H1 (cell line): ENCODE results near the gene SPACA5B. TPM values are rescaled to one million over a fixed set of nuclear protein-coding genes. Genes with fewer than 3 reads are reported as not detected.

Experiments used
- CTCF ChIA-PET: fragments of 300-600 bp; sonication (Branson Sonifier 250); formaldehyde crosslinking; loops from one replicate; lab custom pipeline; 2021; ENCODE audit not compliant: partially characterized antibody; lab: Charles Lee
- POLR2A ChIA-PET: fragments of 300-600 bp; sonication (Branson Sonifier 250); formaldehyde crosslinking; loops from one replicate; lab custom pipeline; 2021; ENCODE audit warnings: inconsistent platforms; ENCODE audit not compliant: partially characterized antibody; lab: Charles Lee
- DNase-seq, 2 experiments: peaks; one replicate each; pipeline versions ENCODE4 v3.0.0 to v3.0.0-alpha.2; 2010 to 2022; ENCODE audit warnings: low spot score in 2 of 2, low read depth in 1 of 2, mixed read lengths in 1 of 2
- FAIRE-seq: peaks from 2 replicates; lab custom pipeline; 2011; peaks lifted over from hg19 to GRCh38; lab: Jason Lieb, UNC
- H2AFZ ChIP-seq: 2 replicates; pipeline ENCODE4 v1.8.1; 2012; ENCODE audit warnings: low read length, inconsistent platforms
- H2AK5ac ChIP-seq: 2 replicates; pipeline ENCODE4 v1.6.1; 2013; ENCODE audit warnings: low read depth, low read length
- H2BK120ac ChIP-seq: replicated peaks from 2 replicates; pipeline ENCODE3; 2013; ENCODE audit warnings: low read depth, low read length, inconsistent platforms
- H2BK12ac ChIP-seq: 2 replicates; pipeline ENCODE4 v1.6.1; 2013; ENCODE audit warnings: low read depth, low read length
- H2BK15ac ChIP-seq: 2 replicates; pipeline ENCODE4 v1.6.1; 2013; ENCODE audit warnings: low read length
- H2BK20ac ChIP-seq: 2 replicates; pipeline ENCODE4 v1.6.1; 2013; ENCODE audit warnings: low read length
- H2BK5ac ChIP-seq: 2 replicates; pipeline ENCODE4 v1.6.1; 2013; ENCODE audit warnings: low read depth, low read length
- H3K14ac ChIP-seq: 2 replicates; pipeline ENCODE4 v1.6.1; 2013; ENCODE audit warnings: inconsistent platforms; ENCODE audit not compliant: insufficient read length
- H3K18ac ChIP-seq: 2 replicates; pipeline ENCODE4 v1.6.1; 2013; ENCODE audit warnings: low read length; ENCODE audit errors: extremely low read depth
- H3K23ac ChIP-seq: 2 replicates; pipeline ENCODE4 v1.6.1; 2013; ENCODE audit warnings: inconsistent platforms; ENCODE audit not compliant: insufficient read length
- H3K23me2 ChIP-seq: 2 replicates; pipeline ENCODE4 v1.6.1; 2013; ENCODE audit warnings: low read depth, low read length
- H3K27ac ChIP-seq: 2 replicates; pipeline ENCODE4 v1.6.1; 2011; ENCODE audit warnings: low read depth, low read length, inconsistent platforms
- H3K27me3 ChIP-seq, 4 experiments: replicated peaks in 1 of 4; 1 replicate in 1 of 4; 2 replicates in 3 of 4; pipeline versions ENCODE4 v1.6.1 to v1.8.1; 2011 to 2013; ENCODE audit warnings: low read length in 3 of 4, mild to moderate bottlenecking in 3 of 4, inconsistent platforms in 2 of 4, mixed read lengths in 2 of 4, moderate library complexity in 1 of 4; ENCODE audit not compliant: control insufficient read depth in 3 of 4, insufficient read depth in 3 of 4; ENCODE audit errors: extremely low read depth in 1 of 4
- H3K36me3 ChIP-seq, 4 experiments: 2 replicates each; pipeline versions ENCODE4 v1.6.1 to v1.8.1; 2011 to 2013; ENCODE audit warnings: mild to moderate bottlenecking in 4 of 4, low read length in 3 of 4, moderate library complexity in 2 of 4, control low read depth in 1 of 4, inconsistent platforms in 1 of 4; ENCODE audit not compliant: insufficient read depth in 4 of 4, control insufficient read depth in 2 of 4
- H3K4ac ChIP-seq: replicated peaks from 2 replicates; pipeline ENCODE3; 2013; ENCODE audit warnings: low read length, low read depth, mixed read lengths, inconsistent platforms; ENCODE audit not compliant: insufficient read length
- H3K4me1 ChIP-seq, 4 experiments: replicated peaks in 1 of 4; 1 replicate in 1 of 4; 2 replicates in 3 of 4; pipeline versions ENCODE4 v1.6.1 to v1.8.1; 2011 to 2013; ENCODE audit warnings: low read length in 3 of 4, inconsistent platforms in 2 of 4, mixed read lengths in 1 of 4; ENCODE audit not compliant: insufficient read depth in 4 of 4, control insufficient read depth in 3 of 4
- H3K4me2 ChIP-seq, 2 experiments: 2 replicates each; pipeline versions ENCODE4 v1.6.1 to v1.8.1; 2011 to 2013; ENCODE audit warnings: low read depth in 2 of 2, low read length in 2 of 2, control low read depth in 1 of 2, inconsistent platforms in 1 of 2, mild to moderate bottlenecking in 1 of 2; ENCODE audit not compliant: insufficient read depth in 1 of 2
- H3K4me3 ChIP-seq, 4 experiments: fragments of 200-600, 300-600 bp in 1 of 4; sonication (generic), shearing (Covaris generic), sonication (Bioruptor Twin) in 1 of 4; 2 replicates each; pipeline versions ENCODE4 v1.5.1 to v1.8.1; 2011 to 2016; ENCODE audit warnings: low read length in 4 of 4, low read depth in 3 of 4, control low read depth in 2 of 4, inconsistent platforms in 2 of 4, mild to moderate bottlenecking in 2 of 4, mixed read lengths in 1 of 4, moderate library complexity in 1 of 4; ENCODE audit not compliant: insufficient read depth in 2 of 4; ENCODE audit errors: extremely low read depth in 1 of 4
- H3K56ac ChIP-seq: replicated peaks from 2 replicates; pipeline ENCODE3; 2013; ENCODE audit warnings: low read depth, mild to moderate bottlenecking, mixed read lengths, low read length, inconsistent platforms; ENCODE audit not compliant: insufficient read length
- H3K79me1 ChIP-seq: 2 replicates; pipeline ENCODE4 v1.6.1; 2013; ENCODE audit warnings: low read depth, low read length, control low read depth
- H3K79me2 ChIP-seq, 2 experiments: 2 replicates each; pipeline versions ENCODE4 v1.6.1 to v1.8.1; 2012 to 2013; ENCODE audit warnings: low read length in 2 of 2, mild to moderate bottlenecking in 2 of 2, inconsistent platforms in 1 of 2; ENCODE audit not compliant: insufficient read depth in 2 of 2, control insufficient read depth in 1 of 2
- H3K9ac ChIP-seq, 4 experiments: replicated peaks in 1 of 4; 1 replicate in 1 of 4; 2 replicates in 3 of 4; pipeline versions ENCODE4 v1.6.1 to v1.8.1; 2011 to 2013; ENCODE audit warnings: low read depth in 3 of 4, low read length in 3 of 4, control low read depth in 2 of 4, mild to moderate bottlenecking in 2 of 4, moderate library complexity in 2 of 4, inconsistent platforms in 1 of 4; ENCODE audit errors: extremely low read depth in 1 of 4
- H3K9me3 ChIP-seq, 2 experiments: 2 replicates each; pipeline versions ENCODE4 v1.6.1 to v1.8.1; 2012 to 2013; ENCODE audit warnings: mild to moderate bottlenecking in 2 of 2, moderate library complexity in 2 of 2, control low read depth in 1 of 2, inconsistent platforms in 1 of 2, low read depth in 1 of 2, low read length in 1 of 2, mixed read lengths in 1 of 2; ENCODE audit not compliant: insufficient read depth in 2 of 2
- H4K20me1 ChIP-seq, 2 experiments: replicated peaks in 1 of 2; 2 replicates each; pipeline versions ENCODE3 to v1.8.1; 2011 to 2013; ENCODE audit warnings: inconsistent platforms in 2 of 2, low read length in 2 of 2, mild to moderate bottlenecking in 1 of 2; ENCODE audit not compliant: insufficient read depth in 2 of 2, control insufficient read depth in 1 of 2
- H4K5ac ChIP-seq: 2 replicates; pipeline ENCODE4 v1.6.1; 2013; ENCODE audit warnings: low read length, low read depth, mixed read lengths, inconsistent platforms; ENCODE audit not compliant: insufficient read length
- H4K8ac ChIP-seq: 2 replicates; pipeline ENCODE4 v1.8.0; 2013; ENCODE audit warnings: mild to moderate bottlenecking, moderate library complexity, low read length, inconsistent platforms; ENCODE audit not compliant: insufficient read depth; ENCODE audit errors: extremely low read depth
- H4K91ac ChIP-seq: replicated peaks from 2 replicates; pipeline ENCODE3; 2013; ENCODE audit warnings: low read length, mixed read lengths, inconsistent platforms; ENCODE audit not compliant: insufficient read length
- BACH1 ChIP-seq: IDR thresholded peaks from 2 replicates; pipeline ENCODE4 v1.6.1; 2012; ENCODE audit warnings: low read length, improper control_type of control experiment
- CBX8 ChIP-seq: fragments of 300-800, 300-1000 bp; sonication (generic); IDR thresholded peaks from 2 replicates; pipeline ENCODE4 v1.7.1; 2016; ENCODE audit warnings: low read depth, low read length, borderline replicate concordance
- CEBPB ChIP-seq: IDR thresholded peaks from 2 replicates; pipeline ENCODE4 v1.6.1; 2012; ENCODE audit warnings: low read depth, low read length
- CHD1 ChIP-seq: IDR thresholded peaks from 2 replicates; pipeline ENCODE4 v1.6.1; 2012; ENCODE audit warnings: low read depth, low read length, improper control_type of control experiment
- CTBP2 ChIP-seq: IDR thresholded peaks from 2 replicates; pipeline ENCODE4 v1.7.0; 2011; ENCODE audit warnings: borderline replicate concordance, mild to moderate bottlenecking, moderate library complexity, mixed read lengths, low read length; ENCODE audit not compliant: insufficient read depth, insufficient read length
- GABPA ChIP-seq: IDR thresholded peaks from 2 replicates; pipeline ENCODE4 v1.6.1; 2011; ENCODE audit warnings: mild to moderate bottlenecking, low read length, moderate library complexity, borderline replicate concordance; ENCODE audit not compliant: insufficient read depth
- GTF2F1 ChIP-seq: IDR thresholded peaks from 2 replicates; pipeline ENCODE4 v1.6.1; 2012; ENCODE audit warnings: low read depth, low read length, improper control_type of control experiment, borderline replicate concordance
- PHF8 ChIP-seq: fragments of 200-600 bp; sonication (generic); conservative IDR thresholded peaks from 2 replicates; pipeline ENCODE4 v1.7.1; 2012; ENCODE audit warnings: low read depth, mild to moderate bottlenecking, inconsistent platforms, low read length, moderate library complexity
- RFX5 ChIP-seq: IDR thresholded peaks from 2 replicates; pipeline ENCODE4 v1.6.1; 2011; ENCODE audit warnings: low read depth, low read length, improper control_type of control experiment, borderline replicate concordance
- SIN3A ChIP-seq, 2 experiments: IDR thresholded peaks in 1 of 2; conservative IDR thresholded peaks in 1 of 2; 2 replicates each; pipeline ENCODE4 v1.6.1; 2011 to 2012; ENCODE audit warnings: low read length in 2 of 2, improper control_type of control experiment in 1 of 2, low read depth in 1 of 2, mild to moderate bottlenecking in 1 of 2
- SRF ChIP-seq: IDR thresholded peaks from 2 replicates; pipeline ENCODE4 v1.6.1; 2011; ENCODE audit warnings: mild to moderate bottlenecking, low read depth, low read length, moderate library complexity
- SUZ12 ChIP-seq: fragments of 200-600 bp; sonication (generic); IDR thresholded peaks from 2 replicates; pipeline ENCODE4 v1.6.1; 2012; ENCODE audit warnings: mild to moderate bottlenecking, inconsistent platforms, low read length, moderate library complexity, mixed read lengths
- TAF1 ChIP-seq: IDR thresholded peaks from 2 replicates; pipeline ENCODE4 v1.6.1; 2011; ENCODE audit warnings: mild to moderate bottlenecking, low read depth, low read length
- TCF12 ChIP-seq: IDR thresholded peaks from 2 replicates; pipeline ENCODE4 v1.6.1; 2011; ENCODE audit warnings: low read depth, mild to moderate bottlenecking, low read length
- WGBS, 2 experiments: shearing (Covaris generic) in 1 of 2; methylation state at CpG; one replicate each; pipeline versions ENCODE4 v1.1.6 to v1.1.7; 2013 to 2015; ENCODE audit warnings: low lambda C conversion rate in 2 of 2, mixed read lengths in 2 of 2, inconsistent platforms in 1 of 2, low coverage in 1 of 2, missing lambda C conversion rate in 1 of 2; ENCODE audit not compliant: insufficient replicate concordance in 2 of 2, insufficient coverage in 1 of 2, insufficient read length in 1 of 2; ENCODE audit errors: extremely low coverage in 1 of 2, missing lambda C conversion rate in 1 of 2; 5-methylcytosine and 5-hydroxymethylcytosine counted together
- polyA plus RNA-seq, 7 experiments: library from polyadenylated mRNA; depleted of rRNA in 3 of 7; stranded (reverse) in 5 of 7; unstranded in 2 of 7; fragments of >200 nt in 5 of 7; fragments of 200-250 nt in 2 of 7; gene quantifications; 1 replicate in 5 of 7; 2 replicates in 1 of 7; 4 replicates in 1 of 7; pipeline versions ENCODE4 v1.2.1 to v1.2.3, GENCODE V29; 2011 to 2013; ENCODE audit warnings: missing spikeins in 2 of 7, mixed read lengths in 2 of 7
- total RNA-seq: library from RNA; stranded (reverse); fragmentation: NEBNext Ultra II Directional; extraction: Animal tissue kit (Norgen Biotek cat#: 25700); gene quantifications from 2 replicates; pipeline ENCODE4 v1.2.1, GENCODE V29; 2021
- TF ChIP-seq, protein P1 (sequence below): IDR thresholded peaks from 2 replicates; pipeline ENCODE4 v1.6.1; 2011; ENCODE audit warnings: low read depth, mild to moderate bottlenecking, low read length; ENCODE audit not compliant: insufficient read depth

Gene SPACA5B
- total and polyA plus RNA-seq, 2 of the 8 experiments (the other 6 are each of a cell fraction or from before 2014, with no cell fraction given): not detected

DNA sequence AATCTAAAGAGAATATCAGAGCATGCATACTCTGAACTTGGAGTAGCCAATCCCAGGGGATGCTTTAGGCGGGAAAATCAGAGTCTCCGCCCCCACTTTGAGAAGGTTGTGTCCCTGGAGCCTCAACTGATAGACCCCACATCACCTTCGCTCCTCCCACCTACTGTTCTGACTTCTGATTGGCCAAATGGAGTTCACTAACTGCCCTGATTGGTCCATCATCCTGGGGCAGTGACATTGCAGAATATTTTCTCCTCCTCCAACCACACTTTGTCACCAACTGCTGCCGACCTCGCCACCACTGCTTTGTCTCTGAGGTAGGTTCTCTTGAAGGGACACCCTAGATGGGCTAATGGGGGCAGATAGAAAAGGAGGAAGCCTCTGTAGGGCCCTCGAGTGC, 22.7 kb upstream of the SPACA5B start:
- H3K4me3 ChIP-seq: no peak overlapping the region
- H2BK120ac ChIP-seq: no peak overlapping the region
- no peak overlapping the region for H2AFZ ChIP-seq
- no peak overlapping the region for H3K4ac ChIP-seq
- H2BK12ac ChIP-seq: no peak overlapping the region
- H2BK5ac ChIP-seq: no peak overlapping the region
- no peak overlapping the region for H2AK5ac ChIP-seq
- H3K27me3 ChIP-seq: no peaks in the 10 kb centered on the region
- CTCF ChIA-PET: no interaction called here
- 81% methylated on average over 4 of the region's 6 CpGs; no CpG with 5 or more reads in 1 of the 2 experiments for WGBS, 2 experiments
- no peak overlapping the region for H2BK15ac ChIP-seq
- no peak overlapping the region for H3K14ac ChIP-seq
- no peak overlapping the region for H4K91ac ChIP-seq
- H3K79me1 ChIP-seq: no peaks in the 10 kb centered on the region
- POLR2A ChIA-PET: no interaction called here
- FAIRE-seq (no peak), DNase-seq (no peak)
- no peak overlapping the region for H3K27ac ChIP-seq
- no peak overlapping the region for H3K18ac ChIP-seq
- no peak overlapping the region for H4K5ac ChIP-seq
- H3K79me2 ChIP-seq: no peaks in the 10 kb centered on the region
- no peaks in the 10 kb centered on the region for H3K36me3 ChIP-seq
- H3K23me2 ChIP-seq: no peaks in the 10 kb centered on the region
- no peak overlapping the region for H3K4me2 ChIP-seq
- no peak overlapping the region for H4K8ac ChIP-seq
- no peaks in the 10 kb centered on the region for H3K9me3 ChIP-seq
- H2BK20ac ChIP-seq: no peak overlapping the region
- no peaks in the 10 kb centered on the region for H4K20me1 ChIP-seq
- no peak overlapping the region for H3K23ac ChIP-seq
- no peak overlapping the region for H3K9ac ChIP-seq
- no peak overlapping the region for H3K56ac ChIP-seq
- H3K4me1 ChIP-seq: no peaks in the 10 kb centered on the region
- TF ChIP-seq GABPA (no peak), SIN3A (conservative IDR thresholded peaks at IDR 0.05 in 1 of 2, IDR thresholded peaks at IDR 0.05 in 1 of 2; ENCODE audit: low read depth in 1 of 2, low read length in 2 of 2) (no peak), GTF2F1 (no peak), RFX5 (no peak), SRF (no peak), TCF12 (no peak), CEBPB (no peak), BACH1 (no peak), CBX8 (no peak), TAF1 (no peak), PHF8 (no peak), CHD1 (no peak), CTBP2 (no peak), SUZ12 (no peak)
- TF ChIP-seq, protein P1, sequence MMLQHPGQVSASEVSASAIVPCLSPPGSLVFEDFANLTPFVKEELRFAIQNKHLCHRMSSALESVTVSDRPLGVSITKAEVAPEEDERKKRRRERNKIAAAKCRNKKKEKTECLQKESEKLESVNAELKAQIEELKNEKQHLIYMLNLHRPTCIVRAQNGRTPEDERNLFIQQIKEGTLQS: no peak
